Glutamatergic neuron (in vitro differentiated cells): ENCODE measurements around the gene SEPTIN5. TPM values are rescaled to one million over a fixed set of nuclear protein-coding genes. Genes with fewer than 3 reads are reported as not detected.

Experiments
- DNase-seq: peaks from one replicate; pipeline ENCODE4 v3.0.0; 2022
- H3K27ac Mint-ChIP-seq: one replicate; pipeline ENCODE4 v1.8.0; 2020; ENCODE audit warnings: mild to moderate bottlenecking, mixed read lengths, inconsistent platforms; ENCODE audit not compliant: unreplicated experiment
- H3K27me3 Mint-ChIP-seq: one replicate; pipeline ENCODE4 v1.8.0; 2020; ENCODE audit warnings: mild to moderate bottlenecking, moderate library complexity, mixed read lengths, inconsistent platforms; ENCODE audit not compliant: unreplicated experiment
- H3K36me3 Mint-ChIP-seq: one replicate; pipeline ENCODE4 v1.8.0; 2020; ENCODE audit warnings: mild to moderate bottlenecking, mixed read lengths, inconsistent platforms; ENCODE audit not compliant: unreplicated experiment
- H3K4me1 Mint-ChIP-seq: one replicate; pipeline ENCODE4 v1.8.0; 2020; ENCODE audit warnings: mild to moderate bottlenecking, low read depth, mixed read lengths, inconsistent platforms; ENCODE audit not compliant: unreplicated experiment
- H3K4me3 Mint-ChIP-seq: one replicate; pipeline ENCODE4 v1.8.0; 2020; ENCODE audit warnings: mild to moderate bottlenecking, mixed read lengths, inconsistent platforms; ENCODE audit not compliant: unreplicated experiment
- H3K9me3 Mint-ChIP-seq: one replicate; pipeline ENCODE4 v1.8.0; 2020; ENCODE audit warnings: mild to moderate bottlenecking, moderate library complexity, mixed read lengths, inconsistent platforms; ENCODE audit not compliant: unreplicated experiment
- CTCF ChIP-seq: fragments of 200-600 bp; sonication (generic); IDR thresholded peaks from one replicate; pipeline ENCODE4 v1.5.0; 2021; ENCODE audit not compliant: partially characterized antibody, unreplicated experiment
- total RNA-seq: library from RNA; stranded (reverse); fragmentation: NEBNext Ultra II Directional; extraction: Animal tissue kit (Norgen Biotek cat#: 25700); gene quantifications from one replicate; pipeline ENCODE4 v1.2.1, GENCODE V29; 2021; ENCODE audit not compliant: unreplicated experiment

The SEPTIN5 gene
- total RNA-seq, 1 donor from 2014 or later = 96.0 TPM

GRCh38 chr22:19719488-19720021 lies 5.3 kb downstream of the SEPTIN5 start:
- no peak overlapping the region for H3K27ac Mint-ChIP-seq
- peaks cover 34% of the 10 kb centered on the region for H3K27me3 Mint-ChIP-seq
- DNase-seq = no peak
- H3K4me3 Mint-ChIP-seq = peak overlapping the region; percentile 72
- H3K9me3 Mint-ChIP-seq = peaks cover 10% of the 10 kb centered on the region
- peaks cover 8% of the 10 kb centered on the region for H3K36me3 Mint-ChIP-seq
- H3K4me1 Mint-ChIP-seq = peaks cover 6% of the 10 kb centered on the region
- TF ChIP-seq CTCF = no peak

GRCh38 chr22:19720150-19720827 lies 6.0 kb downstream of the SEPTIN5 start:
- H3K36me3 Mint-ChIP-seq = peaks cover 8% of the 10 kb centered on the region
- no peak for TF ChIP-seq CTCF
- peak overlapping the region; percentile 46 for H3K4me3 Mint-ChIP-seq
- no peak overlapping the region for H3K27ac Mint-ChIP-seq
- peaks cover 6% of the 10 kb centered on the region for H3K4me1 Mint-ChIP-seq
- DNase-seq = no peak
- peaks cover 18% of the 10 kb centered on the region for H3K9me3 Mint-ChIP-seq
- H3K27me3 Mint-ChIP-seq = peaks cover 41% of the 10 kb centered on the region

GRCh38 chr22:19720999-19721329 lies 6.7 kb downstream of the SEPTIN5 start:
- H3K27me3 Mint-ChIP-seq = peaks cover 46% of the 10 kb centered on the region
- H3K9me3 Mint-ChIP-seq = peaks cover 21% of the 10 kb centered on the region
- peaks cover 8% of the 10 kb centered on the region for H3K36me3 Mint-ChIP-seq
- TF ChIP-seq CTCF = no peak
- DNase-seq = no peak
- no peak overlapping the region for H3K4me3 Mint-ChIP-seq
- H3K27ac Mint-ChIP-seq = no peak overlapping the region
- peaks cover 6% of the 10 kb centered on the region for H3K4me1 Mint-ChIP-seq

GRCh38 chr22:19721330-19722177 lies 7.3 kb downstream of the SEPTIN5 start:
- no peak for TF ChIP-seq CTCF
- H3K27ac Mint-ChIP-seq = no peak overlapping the region
- peak overlapping the region; percentile 46 for H3K4me3 Mint-ChIP-seq
- peaks cover 8% of the 10 kb centered on the region for H3K36me3 Mint-ChIP-seq
- peaks cover 22% of the 10 kb centered on the region for H3K9me3 Mint-ChIP-seq
- H3K27me3 Mint-ChIP-seq = peaks cover 47% of the 10 kb centered on the region
- peaks cover 6% of the 10 kb centered on the region for H3K4me1 Mint-ChIP-seq
- DNase-seq = no peak
